Middle frontal gyrus (tissue), 1 donor: ENCODE results near the gene OGN.

ENCODE experiments used
- DNase-seq: peaks from one replicate; pipeline ENCODE4 v3.0.0-alpha.2; 2015; ENCODE audit warnings: low spot score; ENCODE audit errors: extremely low spot score

Gene OGN

GRCh38 chr9:92405818-92406217 is 1.4 kb upstream of the OGN start:
- DNase-seq: no peak

GRCh38 chr9:92402826-92403745 is 1.3 kb downstream of the OGN start:
- DNase-seq: no peak

GRCh38 chr9:92402360-92402759 is 2.0 kb downstream of the OGN start:
- DNase-seq: no peak

- no peak for DNase-seq
Measured at GRCh38 chr9:92397853-92398252, 6.5 kb downstream of the OGN start.

GRCh38 chr9:92395617-92396016 is 8.8 kb downstream of the OGN start:
- DNase-seq: no peak

GRCh38 chr9:92393686-92394085 is 10.7 kb downstream of the OGN start:
- no peak for DNase-seq

- DNase-seq: no peak
Measured at GRCh38 chr9:92392690-92393089, 11.7 kb downstream of the OGN start.

GRCh38 chr9:92385953-92386352 is 18.4 kb downstream of the OGN start:
- DNase-seq: no peak

GRCh38 chr9:92385477-92385876 is 18.9 kb downstream of the OGN start:
- DNase-seq: no peak

- no peak for DNase-seq
Measured at GRCh38 chr9:92385001-92385400, 19.4 kb downstream of the OGN start.

GRCh38 chr9:92384375-92384774 is 20.0 kb downstream of the OGN start:
- no peak for DNase-seq

GRCh38 chr9:92381775-92382174 is 22.6 kb downstream of the OGN start:
- no peak for DNase-seq

GRCh38 chr9:92380603-92381002 is 23.8 kb downstream of the OGN start:
- no peak for DNase-seq

GRCh38 chr9:92378865-92379560 is 25.4 kb downstream of the OGN start:
- DNase-seq: no peak

GRCh38 chr9:92377876-92378275 is 26.5 kb downstream of the OGN start:
- no peak for DNase-seq

GRCh38 chr9:92373167-92373566 is 31.2 kb downstream of the OGN start:
- no peak for DNase-seq

- DNase-seq: no peak
Measured at GRCh38 chr9:92369075-92369474, 35.3 kb downstream of the OGN start.

GRCh38 chr9:92360083-92360482 is 44.3 kb downstream of the OGN start:
- no peak for DNase-seq

GRCh38 chr9:92359394-92359995 is 44.9 kb downstream of the OGN start:
- no peak for DNase-seq

- DNase-seq: no peak
Measured at GRCh38 chr9:92353051-92353450, 51.3 kb downstream of the OGN start.

GRCh38 chr9:92350740-92351133 is 53.6 kb downstream of the OGN start:
- no peak for DNase-seq
